ENCODE results near the gene AMBP.
"Not testable (repeated sequence)": the region's sequence is repeated elsewhere in the genome, so short reads cannot be mapped to it uniquely, and the experiment has no call there.

Gene AMBP

GRCh38 chr9:114090798-114091197 is 12.7 kb upstream of the AMBP start:
- no peak for DNase-seq

- DNase-seq: no peak
Measured at GRCh38 chr9:114089206-114089840, 11.2 kb upstream of the AMBP start.

GRCh38 chr9:114088571-114089170 is 10.6 kb upstream of the AMBP start:
- no peak for DNase-seq

DNA sequence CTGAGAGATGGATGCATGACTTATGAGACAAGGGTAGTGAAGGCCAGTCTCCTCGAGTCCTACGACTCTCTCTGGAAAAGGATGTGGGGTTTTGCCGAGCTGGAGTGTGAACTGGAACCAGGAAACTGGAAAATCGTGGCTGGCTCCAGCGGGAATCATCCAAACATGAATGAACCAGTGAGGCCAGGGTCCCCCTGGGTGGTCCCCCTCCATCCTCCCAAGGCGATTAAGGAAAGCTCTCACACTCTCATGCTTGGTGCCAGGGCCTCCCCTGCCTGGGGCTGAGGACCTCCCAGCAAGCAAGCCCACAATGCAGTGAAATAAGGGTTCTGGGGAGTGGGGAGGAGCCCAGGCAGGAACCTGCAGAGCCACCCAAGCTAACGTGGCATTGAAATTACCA is 9.6 kb upstream of the AMBP start:
- DNase-seq: no peak

GRCh38 chr9:114086607-114087006 is 8.5 kb upstream of the AMBP start:
- no peak for DNase-seq

- DNase-seq: no peak
Measured at GRCh38 chr9:114086009-114086408, 7.9 kb upstream of the AMBP start.

DNA sequence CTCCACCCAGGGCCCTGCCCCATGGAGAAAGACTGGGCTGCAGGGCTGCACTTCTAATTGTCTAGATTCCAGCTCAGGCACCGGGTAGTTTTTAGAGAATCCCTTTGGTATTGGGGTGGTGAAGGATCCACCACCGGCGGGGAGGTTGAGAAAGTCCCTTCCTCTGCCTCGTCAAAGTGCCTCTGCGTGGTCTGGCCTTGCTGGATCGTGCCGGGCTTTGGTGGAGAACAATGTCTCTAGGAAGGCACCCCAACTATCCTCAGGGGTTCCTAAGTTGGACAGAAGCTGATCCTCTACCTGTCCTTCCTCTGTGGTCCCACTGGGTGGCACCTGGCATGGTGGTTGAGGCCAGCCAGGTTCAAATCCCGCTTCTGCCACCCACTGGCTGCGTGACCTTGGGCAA is 7.3 kb upstream of the AMBP start:
- no peak for DNase-seq

- no peak for DNase-seq
Measured at GRCh38 chr9:114084282-114085073, 6.4 kb upstream of the AMBP start.

- DNase-seq: no peak
Measured at GRCh38 chr9:114083666-114084065, 5.6 kb upstream of the AMBP start.

GRCh38 chr9:114082763-114083412 is 4.8 kb upstream of the AMBP start:
- not testable (repeated sequence) for DNase-seq

- DNase-seq: peak; percentile 84
Measured at GRCh38 chr9:114082017-114082762, 4.1 kb upstream of the AMBP start.

- DNase-seq: no peak
Measured at GRCh38 chr9:114081441-114082016, 3.4 kb upstream of the AMBP start.

DNA sequence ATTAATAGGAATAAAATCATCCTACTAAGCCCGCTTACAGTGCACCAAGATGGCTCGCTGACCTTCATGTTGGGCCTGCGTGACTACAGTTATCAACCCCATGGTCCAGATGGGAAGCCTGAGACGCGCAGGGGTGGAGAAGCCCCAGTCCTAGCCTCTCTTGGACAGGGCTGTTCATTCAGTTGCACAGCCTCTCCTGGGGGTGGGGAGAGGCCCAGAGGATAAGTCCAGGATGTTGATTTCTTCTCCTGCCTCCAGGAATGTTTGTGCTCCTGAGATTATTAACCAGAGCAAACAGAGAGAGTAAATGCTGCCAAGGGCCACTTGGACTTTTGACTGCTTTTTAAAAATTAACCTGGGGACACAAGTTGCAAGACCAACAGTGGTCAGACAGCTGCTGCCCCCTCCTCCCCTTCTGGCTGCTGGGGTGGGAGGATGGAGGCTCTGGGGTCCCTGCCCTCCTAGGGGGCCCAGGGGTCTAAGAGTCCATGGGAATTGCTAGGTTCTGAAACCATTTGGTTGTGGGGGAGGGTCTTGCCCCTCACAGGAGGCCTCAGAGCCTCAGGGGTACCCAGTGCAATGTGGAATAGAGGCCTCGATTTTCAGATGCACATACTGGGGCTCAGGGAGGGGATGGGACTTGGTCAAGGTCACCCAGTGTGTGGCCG is 2.8 kb upstream of the AMBP start:
- no peak for DNase-seq

GRCh38 chr9:114080195-114080772 is 2.2 kb upstream of the AMBP start:
- DNase-seq: no peak

GRCh38 chr9:114078781-114079156 is 669 bp upstream of the AMBP start:
- DNase-seq: no peak

DNA sequence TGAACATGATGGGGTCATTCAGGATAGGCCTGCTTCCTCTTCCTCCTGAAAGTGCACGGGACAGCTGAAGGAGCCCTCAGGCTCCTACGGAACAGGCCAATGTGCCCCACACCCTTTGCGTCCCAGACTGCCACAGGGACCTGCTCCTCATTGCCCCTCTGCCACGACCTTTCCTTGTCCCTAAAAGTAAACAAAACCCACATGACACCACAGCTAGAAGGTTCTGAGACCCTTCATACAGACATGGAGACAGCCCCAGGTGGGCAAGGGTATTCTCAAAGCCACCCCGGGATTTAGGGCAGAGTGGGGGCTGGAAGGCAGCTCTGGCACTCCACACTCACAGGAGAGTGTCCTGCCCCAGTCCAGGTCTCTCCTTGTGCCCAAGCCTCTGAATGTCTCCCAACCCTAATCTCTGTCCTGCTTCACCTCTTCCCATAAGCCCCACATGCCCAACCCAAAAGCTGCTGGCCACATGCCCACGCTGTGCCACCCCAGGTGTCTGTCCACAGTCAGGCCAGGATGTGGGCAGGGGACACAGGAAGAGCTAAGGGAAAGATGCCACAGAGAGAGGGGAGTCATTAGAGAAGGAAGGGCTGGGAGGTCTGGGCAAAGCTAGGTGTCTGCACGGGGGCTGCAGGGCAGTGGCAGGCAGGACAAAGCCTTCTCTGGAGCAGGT is 800 bp downstream of the AMBP start:
- no peak for DNase-seq

GRCh38 chr9:114076237-114077161 is 1.6 kb downstream of the AMBP start:
- no peak for DNase-seq

DNA sequence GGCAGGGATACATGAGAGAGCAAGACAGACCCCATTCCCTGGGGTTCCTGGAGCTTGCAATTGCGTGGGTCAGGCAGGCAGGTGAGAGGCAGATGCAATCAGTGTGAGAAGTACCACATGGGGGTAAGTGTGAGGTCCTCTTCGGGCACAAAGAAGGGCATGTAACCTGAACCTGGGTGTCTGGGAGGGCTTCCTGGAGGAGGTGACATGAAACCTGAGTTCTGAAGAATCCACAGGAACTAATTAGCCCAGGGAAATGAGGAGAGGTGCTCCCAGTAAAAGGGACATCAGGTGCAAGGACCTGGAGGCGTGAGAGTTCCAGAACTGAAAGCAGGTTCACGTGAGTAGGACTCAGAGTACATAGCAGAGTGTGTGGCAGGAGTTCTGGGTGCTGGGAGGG is 2.5 kb downstream of the AMBP start:
- DNase-seq: no peak

DNA sequence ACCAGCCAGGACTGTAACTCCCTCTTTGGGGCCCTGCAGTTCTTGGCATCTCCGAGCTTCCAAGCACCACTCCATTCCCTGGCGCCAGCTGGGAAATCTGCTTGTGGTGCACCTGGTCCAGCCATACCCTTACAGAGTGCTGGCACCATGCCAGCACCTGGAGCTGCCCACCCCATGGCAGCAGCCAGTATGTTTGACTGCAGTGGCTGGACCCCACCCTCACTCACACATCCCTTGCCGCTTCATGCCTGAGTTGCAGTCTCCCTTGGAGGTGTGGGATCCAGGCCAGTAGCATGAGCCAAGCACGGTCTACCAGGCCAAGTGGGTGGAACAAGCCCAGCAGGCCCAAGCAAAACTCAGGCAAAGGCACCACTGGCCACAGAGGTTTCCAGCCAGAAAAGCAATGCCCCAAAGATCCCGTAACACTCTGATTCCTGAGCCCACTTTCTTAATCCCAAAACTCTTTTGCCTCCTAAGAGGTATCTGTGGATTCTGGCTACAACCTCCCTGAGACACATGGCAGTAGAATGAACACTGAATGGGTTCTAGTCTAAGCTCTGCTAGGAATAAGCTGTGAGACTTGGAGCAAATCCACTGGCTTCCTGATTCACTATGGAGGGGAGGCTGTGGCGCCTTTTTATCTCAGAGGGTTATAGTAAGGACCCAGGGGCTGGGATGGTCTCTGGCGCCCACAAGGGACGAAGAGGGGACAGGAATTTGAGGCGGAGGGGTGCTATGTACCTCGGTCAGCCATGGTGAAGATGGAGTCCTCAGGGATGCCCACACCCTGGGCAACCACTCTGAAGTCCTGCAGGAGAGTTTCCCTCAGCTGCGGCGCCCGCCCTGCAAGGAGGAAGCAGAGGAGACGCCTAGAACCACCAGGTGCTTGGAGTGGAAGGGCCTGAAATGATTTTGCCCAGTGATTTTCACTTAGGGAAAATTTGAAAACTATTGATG is 5.6 kb downstream of the AMBP start:
- no peak for DNase-seq

All from CD4-positive, alpha-beta T cell treated with Interleukin-17A for 4 hours (primary cell).